HCT116 (cell line): Measurements from ENCODE around the gene VASH1. TPM values are rescaled to one million over a fixed set of nuclear protein-coding genes. Genes with fewer than 3 reads are reported as not detected.

Experiments used
- ATAC-seq: fragments of 200-7000 bp; cut with Tn5 transposase; 2 replicates; pipeline ENCODE4 v1.9.1; 2020; ENCODE audit warnings: mild to moderate bottlenecking, moderate library complexity
- BruUV-seq: library from RNA; stranded (reverse); fragments of 400-500 nt; replicated peaks from 2 replicates; lab custom pipeline; 2021; lab: Mats Ljungman, UMichigan
- CTCF ChIA-PET: fragments of 300-600 bp; sonication (Branson Sonifier 250); formaldehyde crosslinking; loops from one replicate; lab custom pipeline; 2021; ENCODE audit warnings: antibody characterized with exemption; lab: Charles Lee
- POLR2A ChIA-PET: fragments of 300-600, 350-600 bp; sonication (Branson Sonifier 250); formaldehyde crosslinking; loops from one replicate; lab custom pipeline; 2021; ENCODE audit warnings: antibody characterized with exemption; lab: Charles Lee
- RAD21 ChIA-PET, 2 experiments: fragments of 300-600 bp; sonication (Branson Sonifier 250); formaldehyde crosslinking; loops; one replicate each; lab custom pipeline; 2023; ENCODE audit warnings: low total read pairs in 2 of 2; ENCODE audit not compliant: uncharacterized antibody in 2 of 2, unreplicated experiment in 2 of 2, low non-redundant PET in 1 of 2; lab: Charles Lee
- DNase-seq: peaks from one replicate; pipeline ENCODE4 v3.0.0-alpha.2; 2010; ENCODE audit warnings: low read depth, low spot score
- H2AFZ ChIP-seq: fragments of 200-600 bp; shearing (Covaris generic), sonication (generic); 2 replicates; pipeline ENCODE4 v1.6.1; 2017; ENCODE audit warnings: low read depth, mixed run types, mixed read lengths, antibody characterized with exemption, low read length; ENCODE audit not compliant: poor library complexity, severe bottlenecking
- H3K27ac ChIP-seq: 2 replicates; pipeline ENCODE4 v1.5.1; 2012; ENCODE audit warnings: low read depth, low read length
- H3K27me3 ChIP-seq: fragments of 200-600 bp; sonication (generic); 2 replicates; pipeline ENCODE4 v1.6.1; 2016; ENCODE audit warnings: mixed run types, low read length, mixed read lengths; ENCODE audit not compliant: insufficient read depth
- H3K36me3 ChIP-seq, 2 experiments: fragments of 200-500 bp in 1 of 2; fragments of 200-600 bp in 1 of 2; sonication (Bioruptor generic) in 1 of 2; sonication (generic) in 1 of 2; 2 replicates each; pipeline versions ENCODE4 v1.5.1 to v1.6.1; 2014 to 2016; ENCODE audit warnings: low read length in 2 of 2, inconsistent platforms in 1 of 2, mixed read lengths in 1 of 2, mixed run types in 1 of 2; ENCODE audit not compliant: insufficient read depth in 2 of 2, control insufficient read depth in 1 of 2
- H3K4me1 ChIP-seq, 2 experiments: fragments of 200-600 bp in 1 of 2; sonication (generic) in 1 of 2; 2 replicates each; pipeline versions ENCODE4 v1.5.1 to v1.6.1; 2012 to 2017; ENCODE audit warnings: low read length in 2 of 2, inconsistent platforms in 1 of 2, mild to moderate bottlenecking in 1 of 2, mixed read lengths in 1 of 2, mixed run types in 1 of 2, moderate library complexity in 1 of 2; ENCODE audit not compliant: insufficient read depth in 2 of 2, control insufficient read depth in 1 of 2
- H3K4me2 ChIP-seq: fragments of 200-600 bp; sonication (generic); 2 replicates; pipeline ENCODE4 v1.6.1; 2017; ENCODE audit warnings: mixed run types, low read length, mixed read lengths
- H3K4me3 ChIP-seq, 2 experiments: fragments of 200-600 bp in 1 of 2; sonication (generic) in 1 of 2; replicated peaks in 1 of 2; 2 replicates each; pipeline ENCODE4 v1.5.1; 2011 to 2016; ENCODE audit warnings: low read length in 2 of 2, control low read depth in 1 of 2, low read depth in 1 of 2, mild to moderate bottlenecking in 1 of 2, mixed read lengths in 1 of 2, mixed run types in 1 of 2
- H3K79me2 ChIP-seq: fragments of 200-600 bp; sonication (generic); 2 replicates; pipeline ENCODE4 v1.6.1; 2017; ENCODE audit warnings: mild to moderate bottlenecking, mixed run types, low read length, moderate library complexity, mixed read lengths; ENCODE audit not compliant: insufficient read depth
- H3K9ac ChIP-seq: fragments of 200-600 bp; sonication (generic); 2 replicates; pipeline ENCODE4 v1.6.1; 2016; ENCODE audit warnings: low read length, mixed read lengths
- H3K9me2 ChIP-seq: fragments of 200-600 bp; sonication (generic), shearing (Covaris generic); 2 replicates; pipeline ENCODE4 v1.6.1; 2017; ENCODE audit warnings: mixed run types, mild to moderate bottlenecking, moderate library complexity; ENCODE audit not compliant: insufficient read depth
- H3K9me3 ChIP-seq, 2 experiments: fragments of 200-500 bp in 1 of 2; fragments of 200-600 bp in 1 of 2; sonication (Bioruptor generic) in 1 of 2; sonication (generic) in 1 of 2; 2 replicates each; pipeline ENCODE4 v1.6.1; 2014 to 2017; ENCODE audit warnings: low read length in 2 of 2, mixed read lengths in 2 of 2, inconsistent platforms in 1 of 2, low read depth in 1 of 2, mild to moderate bottlenecking in 1 of 2, mixed run types in 1 of 2, moderate library complexity in 1 of 2; ENCODE audit not compliant: control insufficient read depth in 1 of 2, insufficient read depth in 1 of 2
- H4K20me1 ChIP-seq: fragments of 200-600 bp; sonication (generic), shearing (Covaris generic); 2 replicates; pipeline ENCODE4 v1.6.1; 2017; ENCODE audit warnings: mixed run types, mild to moderate bottlenecking, moderate library complexity; ENCODE audit not compliant: insufficient read depth
- CBX3 ChIP-seq: IDR thresholded peaks from 2 replicates; pipeline ENCODE4 v1.6.1; 2012; ENCODE audit warnings: low read depth
- CEBPB ChIP-seq: IDR thresholded peaks from 2 replicates; pipeline ENCODE4 v1.6.1; 2012; ENCODE audit warnings: low read depth
- CTCF ChIP-seq, 3 experiments: fragments of 200-600 bp in 1 of 3; sonication (generic) in 1 of 3; IDR thresholded peaks in 2 of 3; conservative IDR thresholded peaks in 1 of 3; 2 replicates each; pipeline ENCODE4 v1.5.1; 2012 to 2017; ENCODE audit warnings: low read depth in 2 of 3, low read length in 2 of 3, antibody characterized with exemption in 1 of 3, borderline replicate concordance in 1 of 3, control low read depth in 1 of 3, mild to moderate bottlenecking in 1 of 3, mixed read lengths in 1 of 3, mixed run types in 1 of 3, moderate library complexity in 1 of 3; ENCODE audit not compliant: insufficient read depth in 1 of 3
- EGR1 ChIP-seq: IDR thresholded peaks from 2 replicates; pipeline ENCODE4 v1.6.1; 2012; ENCODE audit warnings: low read depth
- FOSL1 ChIP-seq: IDR thresholded peaks from 2 replicates; pipeline ENCODE4 v1.6.1; 2012; ENCODE audit warnings: low read depth
- JUND ChIP-seq: IDR thresholded peaks from 2 replicates; pipeline ENCODE4 v1.6.1; 2012
- POLR2AphosphoS5 ChIP-seq: IDR thresholded peaks from 2 replicates; pipeline ENCODE4 v1.6.1; 2011; ENCODE audit warnings: mild to moderate bottlenecking, low read depth, low read length, moderate library complexity
- RAD21 ChIP-seq: IDR thresholded peaks from 2 replicates; pipeline ENCODE4 v1.6.1; 2012; ENCODE audit warnings: low read depth, mild to moderate bottlenecking
- SRF ChIP-seq: IDR thresholded peaks from 2 replicates; pipeline ENCODE4 v1.6.1; 2012; ENCODE audit warnings: low read depth
- ZFX ChIP-seq: fragments of 450-650 bp; IDR thresholded peaks from 2 replicates; pipeline ENCODE4 v1.6.1; 2017
- intact Hi-C: fragments of 100-400 bp; cut with micrococcal nuclease; formaldehyde crosslinking; loops from 2 replicates; pipeline ENCODE4 v1.10.0; 2022
- total RNA-seq: library from RNA; stranded (reverse); gene quantifications from one replicate; pipeline ENCODE4 v1.2.1, GENCODE V29; 2021; ENCODE audit not compliant: unreplicated experiment
- TF ChIP-seq, protein P1 (sequence below): IDR thresholded peaks from 2 replicates; pipeline ENCODE4 v1.6.1; 2012; ENCODE audit warnings: low read depth
- TF ChIP-seq, protein P2 (sequence below): IDR thresholded peaks from 2 replicates; pipeline ENCODE4 v1.6.1; 2012

Gene VASH1
- total RNA-seq, 1 experiment from 2014 or later, result 13.3 TPM

DNA sequence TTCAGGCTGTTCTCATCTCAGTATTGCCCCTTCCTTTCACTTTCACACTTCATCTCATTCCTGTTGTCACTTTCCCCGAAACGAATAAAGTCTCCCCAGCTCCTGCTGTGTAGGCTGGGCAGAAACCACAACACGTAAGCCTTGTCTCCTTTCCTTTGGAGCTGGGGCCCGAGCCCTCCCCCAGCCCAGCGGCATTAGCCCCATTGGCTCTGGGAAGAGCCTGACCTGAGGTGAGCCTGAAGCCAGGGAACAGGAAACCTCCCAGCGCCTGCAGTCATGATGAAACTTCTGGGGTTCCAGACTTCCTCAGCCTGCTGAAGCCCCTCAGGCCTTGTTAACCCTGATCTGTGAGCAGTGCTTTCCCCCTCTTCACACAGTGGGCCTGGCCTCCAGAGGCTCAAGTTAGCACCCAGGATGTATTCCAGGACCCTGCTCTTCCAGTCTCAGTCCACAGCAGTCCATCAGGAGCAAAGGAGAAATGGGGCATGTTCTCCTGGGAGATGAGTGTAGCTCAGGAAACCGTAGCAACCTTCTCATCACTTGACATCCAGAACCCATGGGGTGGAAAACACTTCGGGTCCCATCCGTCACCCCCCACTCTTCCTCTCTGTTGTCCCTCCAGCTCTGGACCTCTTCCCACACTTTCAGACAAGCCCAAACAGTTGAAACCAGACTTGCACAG, 21.8 kb downstream of the VASH1 start:
- Histone ChIP-seq H3K9me2 (no peaks in the 10 kb centered on the region), H3K4me2 (no peak overlapping the region), H2AFZ (no peak overlapping the region), H4K20me1 (no peaks in the 10 kb centered on the region), H3K4me1 (no peaks in the 10 kb centered on the region), H3K27ac (no peak overlapping the region), H3K27me3 (no peaks in the 10 kb centered on the region), H3K9me3 (no peaks in the 10 kb centered on the region), H3K4me3 (no peak overlapping the region), H3K36me3 (peaks cover 15 to 19% of the 10 kb centered on the region in 2 experiments; a peak in 3 of 4 replicates), H3K79me2 (no peaks in the 10 kb centered on the region), H3K9ac (no peak overlapping the region)
- BruUV-seq, result no TSS peak
- no peak for DNase-seq
- no peak for ATAC-seq
- RAD21 ChIA-PET, result no interaction called here
- POLR2A ChIA-PET, result no interaction called here
- intact Hi-C loops, result no loop called here
- CTCF ChIA-PET, result interaction anchor here (1.5 to 2.6 kb wide), 2 partner anchors 24 to 72 kb away, joined by 3 to 38 read pairs; no protein-coding TSS in a partner anchor
- TF ChIP-seq, protein P1, sequence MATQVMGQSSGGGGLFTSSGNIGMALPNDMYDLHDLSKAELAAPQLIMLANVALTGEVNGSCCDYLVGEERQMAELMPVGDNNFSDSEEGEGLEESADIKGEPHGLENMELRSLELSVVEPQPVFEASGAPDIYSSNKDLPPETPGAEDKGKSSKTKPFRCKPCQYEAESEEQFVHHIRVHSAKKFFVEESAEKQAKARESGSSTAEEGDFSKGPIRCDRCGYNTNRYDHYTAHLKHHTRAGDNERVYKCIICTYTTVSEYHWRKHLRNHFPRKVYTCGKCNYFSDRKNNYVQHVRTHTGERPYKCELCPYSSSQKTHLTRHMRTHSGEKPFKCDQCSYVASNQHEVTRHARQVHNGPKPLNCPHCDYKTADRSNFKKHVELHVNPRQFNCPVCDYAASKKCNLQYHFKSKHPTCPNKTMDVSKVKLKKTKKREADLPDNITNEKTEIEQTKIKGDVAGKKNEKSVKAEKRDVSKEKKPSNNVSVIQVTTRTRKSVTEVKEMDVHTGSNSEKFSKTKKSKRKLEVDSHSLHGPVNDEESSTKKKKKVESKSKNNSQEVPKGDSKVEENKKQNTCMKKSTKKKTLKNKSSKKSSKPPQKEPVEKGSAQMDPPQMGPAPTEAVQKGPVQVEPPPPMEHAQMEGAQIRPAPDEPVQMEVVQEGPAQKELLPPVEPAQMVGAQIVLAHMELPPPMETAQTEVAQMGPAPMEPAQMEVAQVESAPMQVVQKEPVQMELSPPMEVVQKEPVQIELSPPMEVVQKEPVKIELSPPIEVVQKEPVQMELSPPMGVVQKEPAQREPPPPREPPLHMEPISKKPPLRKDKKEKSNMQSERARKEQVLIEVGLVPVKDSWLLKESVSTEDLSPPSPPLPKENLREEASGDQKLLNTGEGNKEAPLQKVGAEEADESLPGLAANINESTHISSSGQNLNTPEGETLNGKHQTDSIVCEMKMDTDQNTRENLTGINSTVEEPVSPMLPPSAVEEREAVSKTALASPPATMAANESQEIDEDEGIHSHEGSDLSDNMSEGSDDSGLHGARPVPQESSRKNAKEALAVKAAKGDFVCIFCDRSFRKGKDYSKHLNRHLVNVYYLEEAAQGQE, result no peak
- no peak for TF ChIP-seq POLR2AphosphoS5
- no peak for TF ChIP-seq RAD21
- TF ChIP-seq CBX3, result no peak
- TF ChIP-seq CTCF (IDR thresholded peaks at IDR 0.05 in 2 of 3, conservative IDR thresholded peaks at IDR 0.05 in 1 of 3; ENCODE audit: borderline replicate concordance in 1 of 3, insufficient read depth in 1 of 3, low read depth in 2 of 3, low read length in 2 of 3), result no peak
- no peak for TF ChIP-seq ZFX
- TF ChIP-seq JUND, result no peak
- TF ChIP-seq CEBPB, result no peak
- TF ChIP-seq SRF, result no peak
- TF ChIP-seq FOSL1, result no peak
- no peak for TF ChIP-seq EGR1
- TF ChIP-seq, protein P2, sequence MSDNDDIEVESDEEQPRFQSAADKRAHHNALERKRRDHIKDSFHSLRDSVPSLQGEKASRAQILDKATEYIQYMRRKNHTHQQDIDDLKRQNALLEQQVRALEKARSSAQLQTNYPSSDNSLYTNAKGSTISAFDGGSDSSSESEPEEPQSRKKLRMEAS, result no peak
